NCI-H2081 (cell line): ENCODE results near the gene TCEANC.
"Not testable (repeated sequence)": the region's sequence is repeated elsewhere in the genome, so short reads cannot be mapped to it uniquely, and the experiment has no call there.

Experiments used
- DNase-seq, 2 experiments: peaks; one replicate each; lab custom pipeline; 2025; lab: John Stamatoyannopoulos, UW

The TCEANC gene

GRCh38 chrX:13658602-13659001 is 5.7 kb downstream of the TCEANC start:
- DNase-seq: peak; percentile 21 to 42

- no peak for DNase-seq
Measured at GRCh38 chrX:13659063-13659462, 6.1 kb downstream of the TCEANC start.

- no peak for DNase-seq
Measured at GRCh38 chrX:13661735-13662288, 8.9 kb downstream of the TCEANC start.

- no peak for DNase-seq
Measured at GRCh38 chrX:13662355-13662791, 9.4 kb downstream of the TCEANC start.

- no peak for DNase-seq
Measured at GRCh38 chrX:13664020-13664419, 11.1 kb downstream of the TCEANC start.

GRCh38 chrX:13666836-13667235 is 13.9 kb downstream of the TCEANC start:
- DNase-seq: no peak

GRCh38 chrX:13667919-13668318 is 15.0 kb downstream of the TCEANC start:
- no peak for DNase-seq

- DNase-seq: no peak
Measured at GRCh38 chrX:13669246-13669737, 16.4 kb downstream of the TCEANC start.

GRCh38 chrX:13669755-13670154 is 16.8 kb downstream of the TCEANC start:
- DNase-seq: not testable (repeated sequence)

- DNase-seq: no peak
Measured at GRCh38 chrX:13670197-13670596, 17.3 kb downstream of the TCEANC start.

GRCh38 chrX:13673016-13673415 is 20.1 kb downstream of the TCEANC start:
- DNase-seq: no peak

- DNase-seq: no peak
Measured at GRCh38 chrX:13676885-13677284, 23.9 kb downstream of the TCEANC start.

GRCh38 chrX:13679700-13680099 is 26.8 kb downstream of the TCEANC start:
- not testable (repeated sequence) for DNase-seq

GRCh38 chrX:13681595-13681994 is 28.7 kb downstream of the TCEANC start:
- no peak for DNase-seq

- DNase-seq: no peak
Measured at GRCh38 chrX:13684361-13684760, 31.4 kb downstream of the TCEANC start.

GRCh38 chrX:13685126-13685763 is 32.3 kb downstream of the TCEANC start:
- no peak for DNase-seq

- no peak for DNase-seq
Measured at GRCh38 chrX:13687203-13687602, 34.3 kb downstream of the TCEANC start.

- DNase-seq: no peak
Measured at GRCh38 chrX:13688384-13688957, 35.5 kb downstream of the TCEANC start.

- DNase-seq: peak; percentile 76 to 78
Measured at GRCh38 chrX:13688958-13689740, 36.2 kb downstream of the TCEANC start, which contains the start of gene RAB9A. RAB9A (plus strand) TSS chrX:13689128; CDS start chrX:13708747, 19,619 bp downstream.

GRCh38 chrX:13689741-13690211 is 36.8 kb downstream of the TCEANC start:
- no peak for DNase-seq

GRCh38 chrX:13690836-13691235 is 37.9 kb downstream of the TCEANC start:
- no peak for DNase-seq

GRCh38 chrX:13691841-13692371 is 39.0 kb downstream of the TCEANC start:
- DNase-seq: no peak
